Stimulated activated CD8-positive, alpha-beta memory T cell treated with anti-CD3 and anti-CD28 coated beads, Interleukin-12 subunit alpha, Interleukin-12 subunit beta, amount 100 ng/mL, for 24 hours (primary cell): ENCODE results near the gene CCDC40.

Source experiments
- DNase-seq: peaks from one replicate; pipeline ENCODE4 v3.0.0-alpha.2; 2020; ENCODE audit errors: extremely low read depth

Gene CCDC40

DNA sequence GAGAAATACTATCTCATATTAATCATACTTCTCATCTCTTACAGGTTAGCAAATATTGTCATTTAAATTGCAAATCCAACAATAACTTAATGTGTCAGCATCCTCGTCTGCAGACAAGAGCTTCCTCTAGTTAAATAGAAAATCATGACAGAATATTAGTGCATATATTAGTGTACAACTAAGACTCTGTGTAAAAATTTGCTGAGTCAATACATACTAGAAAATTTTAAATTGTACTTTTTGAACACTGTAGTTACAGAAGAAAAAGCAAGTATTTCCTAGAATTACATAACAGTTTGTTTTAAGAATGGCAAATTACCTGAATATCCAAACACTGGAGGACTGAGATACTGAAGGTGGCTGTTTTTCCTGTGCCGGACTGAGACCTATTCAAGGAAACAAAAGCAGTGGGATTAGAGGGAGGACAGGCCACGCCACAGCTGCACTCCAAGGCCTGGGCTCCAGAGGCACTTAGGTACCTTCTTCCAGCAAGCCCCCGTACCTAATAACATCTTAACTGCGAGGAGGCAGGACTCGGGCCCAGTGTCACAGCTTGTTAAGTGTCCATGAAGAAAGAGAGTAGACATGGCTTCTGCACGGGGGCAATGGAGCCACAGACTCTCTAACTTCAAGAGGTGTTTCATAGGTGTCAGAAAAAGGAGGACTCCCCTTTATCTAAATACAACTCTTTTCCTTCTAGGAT, 105.2 kb downstream of the CCDC40 start:
- DNase-seq = no peak

DNA sequence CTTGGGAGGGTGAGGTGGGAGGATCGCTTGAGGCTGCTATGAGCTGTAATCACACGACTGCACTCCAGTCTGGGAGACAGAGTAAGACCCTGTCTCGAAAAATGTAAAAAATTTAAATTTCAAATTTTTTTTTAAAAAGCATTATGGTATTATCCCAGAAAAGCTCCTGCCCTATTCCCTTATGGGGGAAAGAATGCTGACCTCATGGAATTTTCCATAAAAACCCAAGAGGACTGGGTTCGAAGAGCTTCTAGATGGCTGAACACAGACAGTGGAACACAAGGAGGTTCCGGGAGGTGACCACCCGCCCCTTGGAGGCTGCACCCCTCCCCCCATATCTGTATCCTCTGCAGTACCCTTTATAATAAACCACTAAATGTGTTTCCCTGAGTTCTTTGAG, 106.5 kb downstream of the CCDC40 start:
- DNase-seq = no peak

DNA sequence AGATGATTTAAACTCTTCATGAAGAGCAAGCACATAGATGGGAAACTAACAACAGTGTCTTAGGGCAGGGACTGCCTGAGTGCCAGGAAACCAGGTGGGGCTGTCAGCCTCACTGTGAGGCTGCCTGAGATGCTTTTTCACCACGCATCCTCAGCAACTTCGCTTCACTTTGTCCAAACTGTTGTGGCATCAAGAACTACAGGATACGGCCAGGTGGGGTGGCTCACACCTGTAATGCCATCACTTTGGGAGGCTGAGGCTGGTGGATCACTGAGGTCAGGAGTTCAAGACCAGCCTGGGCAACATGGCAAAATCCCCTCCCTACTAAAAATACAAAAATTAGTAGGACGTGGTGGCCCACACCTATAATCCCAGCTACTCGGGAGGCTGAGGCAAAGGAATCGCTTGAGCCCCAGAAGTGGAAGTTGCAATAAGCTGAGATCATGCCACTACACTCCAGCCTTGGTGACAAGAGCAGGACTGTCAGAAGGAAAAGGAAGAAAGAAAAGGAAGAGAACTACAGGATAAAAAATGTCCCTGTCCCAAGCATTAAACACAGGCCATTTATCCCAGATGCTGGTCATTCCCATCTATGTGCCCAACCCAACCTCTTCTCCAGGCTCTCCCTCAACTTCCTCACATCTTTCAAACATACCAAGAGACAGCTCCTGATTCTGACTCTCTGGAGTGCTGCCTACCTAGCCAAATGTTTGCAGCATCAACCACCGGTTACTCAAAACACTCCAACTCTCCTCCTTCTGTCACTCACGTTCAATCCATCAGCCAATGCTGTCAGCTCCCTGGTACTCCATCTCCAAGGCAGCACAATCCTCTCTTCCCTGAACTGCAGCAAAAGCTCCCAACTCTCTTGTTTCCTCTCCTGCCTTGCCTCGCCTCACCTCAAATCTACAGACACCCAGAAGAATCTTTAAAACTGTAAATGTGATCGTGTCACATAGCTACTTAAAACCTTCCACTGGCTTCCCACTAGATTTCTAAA, 108.9 kb downstream of the CCDC40 start:
- DNase-seq = no peak

DNA sequence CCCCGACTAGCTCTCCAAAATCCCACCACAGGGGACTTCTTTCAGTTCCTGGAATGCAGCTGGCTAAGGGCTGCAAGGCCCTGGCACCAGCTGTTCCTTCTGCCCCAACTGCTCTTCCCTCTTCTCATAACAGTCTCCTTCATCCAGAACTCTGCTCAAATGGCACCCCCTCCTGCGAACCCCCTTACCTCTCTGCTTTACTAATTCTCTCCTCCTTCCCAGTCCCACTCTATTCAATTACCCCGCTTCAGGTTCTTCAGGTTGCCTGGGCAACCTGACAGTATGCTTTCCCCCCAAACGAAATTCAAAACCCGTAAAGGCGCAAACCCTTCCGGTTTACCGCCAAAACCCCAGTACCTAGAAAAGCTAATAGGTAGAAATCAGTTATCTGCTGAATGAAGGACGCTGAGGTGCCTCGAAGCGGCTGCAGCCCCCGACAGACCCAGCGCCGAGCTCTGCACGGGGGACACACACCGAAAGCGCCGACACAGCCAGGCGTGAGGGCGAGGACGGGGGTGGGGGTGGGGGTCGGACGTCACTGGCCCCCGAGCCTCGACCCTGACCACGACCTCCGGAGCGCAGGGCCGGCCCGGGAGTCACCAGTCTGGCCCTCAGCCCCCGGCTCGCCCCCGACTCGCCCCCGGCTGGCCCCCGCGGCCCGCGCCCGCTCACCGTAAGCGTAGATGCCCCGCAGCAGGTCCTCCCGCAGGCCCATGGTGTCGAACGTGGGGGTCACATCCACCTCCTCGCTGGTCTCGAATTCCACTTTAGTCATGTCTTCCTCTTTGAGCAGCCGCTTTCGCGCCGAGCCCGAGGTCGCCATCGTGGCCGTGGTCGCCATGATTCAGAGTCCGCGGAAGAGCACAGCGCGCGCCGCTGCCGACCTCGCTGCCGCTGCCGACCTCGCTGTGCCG, 109.9 kb downstream of the CCDC40 start:
- no peak for DNase-seq

DNA sequence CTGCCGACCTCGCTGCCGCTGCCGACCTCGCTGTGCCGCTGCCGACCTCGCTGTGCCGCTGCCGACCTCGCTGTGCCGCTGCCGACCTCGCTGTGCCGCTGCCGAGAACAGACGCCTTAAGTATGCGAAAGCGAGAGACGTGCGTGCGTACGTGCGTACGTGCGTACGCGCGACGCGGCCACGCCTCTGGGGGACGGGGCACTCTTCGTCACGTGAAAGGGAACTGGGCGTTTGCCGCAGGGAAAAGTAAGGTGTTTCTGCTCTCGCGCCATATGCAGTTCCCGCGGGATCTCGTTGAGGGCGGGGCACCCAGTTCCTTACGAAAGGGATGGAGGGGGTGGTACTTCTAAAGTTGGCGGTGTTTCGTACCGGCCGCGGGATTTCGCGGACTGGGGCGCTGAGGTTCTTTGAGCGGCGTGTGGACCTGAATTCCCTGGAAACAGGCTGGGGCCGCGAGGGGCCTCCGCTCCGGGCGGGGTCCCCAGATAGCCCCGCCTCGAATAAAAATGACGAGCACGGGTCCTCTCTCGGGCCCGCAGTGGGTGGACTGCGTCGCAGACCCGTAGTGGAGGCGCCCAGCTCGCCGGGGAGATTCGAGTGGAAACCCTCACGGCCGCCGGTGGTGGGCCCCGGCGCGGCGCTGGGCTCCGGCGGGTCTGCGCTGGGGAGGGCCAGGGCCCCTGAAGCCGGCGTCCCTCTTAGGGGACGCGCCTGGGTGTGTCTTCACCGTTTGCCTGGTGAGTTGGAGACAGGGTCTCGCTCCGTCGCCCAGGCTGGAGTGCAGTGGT, 110.8 kb downstream of the CCDC40 start, which contains the start of gene EIF4A3:
Gene EIF4A3, minus strand, starts transcription at position 94 of the 788 bp plus-strand sequence. CDS start 167 bp downstream, outside the sequence.
- peak; percentile 92 for DNase-seq
